ENCODE data around the gene GRAMD1C. TPM values are rescaled to one million over a fixed set of nuclear protein-coding genes. Genes with fewer than 3 reads are reported as not detected.
"Not testable (repeated sequence)": the region's sequence is repeated elsewhere in the genome, so short reads cannot be mapped to it uniquely, and the experiment has no call there.

Gene GRAMD1C
- total RNA-seq, 1 donor from 2014 or later, result 0.13 TPM

GRCh38 chr3:113850391-113850790, 11.8 kb downstream of the GRAMD1C start:
- DNase-seq (ENCODE audit: low read depth), result not testable (repeated sequence)

- no peak for DNase-seq (ENCODE audit: low read depth)
Measured at GRCh38 chr3:113852506-113852905, 13.9 kb downstream of the GRAMD1C start.

GRCh38 chr3:113867506-113867905, 28.9 kb downstream of the GRAMD1C start:
- no peak for DNase-seq (ENCODE audit: low read depth)

GRCh38 chr3:113873293-113873692, 34.7 kb downstream of the GRAMD1C start:
- DNase-seq (ENCODE audit: low read depth), result no peak

GRCh38 chr3:113873814-113874526, 35.4 kb downstream of the GRAMD1C start:
- DNase-seq (ENCODE audit: low read depth), result no peak

GRCh38 chr3:113878403-113878802, 39.8 kb downstream of the GRAMD1C start:
- no peak for DNase-seq (ENCODE audit: low read depth)

GRCh38 chr3:113885050-113885449, 46.5 kb downstream of the GRAMD1C start:
- DNase-seq (ENCODE audit: low read depth), result no peak

- no peak for DNase-seq (ENCODE audit: low read depth)
Measured at GRCh38 chr3:113890256-113890900, 51.8 kb downstream of the GRAMD1C start.

- DNase-seq (ENCODE audit: low read depth), result no peak
Measured at GRCh38 chr3:113894927-113895326, 56.3 kb downstream of the GRAMD1C start.

- no peak for DNase-seq (ENCODE audit: low read depth)
Measured at GRCh38 chr3:113895964-113896363, 57.4 kb downstream of the GRAMD1C start.

- no peak for DNase-seq (ENCODE audit: low read depth)
Measured at GRCh38 chr3:113896930-113897329, 58.3 kb downstream of the GRAMD1C start.

- DNase-seq (ENCODE audit: low read depth), result no peak
Measured at GRCh38 chr3:113897373-113897777, 58.8 kb downstream of the GRAMD1C start.

GRCh38 chr3:113898892-113899291, 60.3 kb downstream of the GRAMD1C start:
- peak; percentile 46 for DNase-seq (ENCODE audit: low read depth)

- DNase-seq (ENCODE audit: low read depth), result no peak
Measured at GRCh38 chr3:113906568-113907140, 68.1 kb downstream of the GRAMD1C start.

- no peak for DNase-seq (ENCODE audit: low read depth)
Measured at GRCh38 chr3:113908133-113908532, 69.5 kb downstream of the GRAMD1C start.

- DNase-seq (ENCODE audit: low read depth), result no peak
Measured at GRCh38 chr3:113910966-113911365, 72.4 kb downstream of the GRAMD1C start.

- DNase-seq (ENCODE audit: low read depth), result peak; percentile 45
Measured at GRCh38 chr3:113912552-113913236, 74.1 kb downstream of the GRAMD1C start.

GRCh38 chr3:113914646-113915045, 76.1 kb downstream of the GRAMD1C start:
- no peak for DNase-seq (ENCODE audit: low read depth)

- DNase-seq (ENCODE audit: low read depth), result no peak
Measured at GRCh38 chr3:113927556-113927955, 89.0 kb downstream of the GRAMD1C start.

GRCh38 chr3:113946831-113947230, 108.2 kb downstream of the GRAMD1C start:
- DNase-seq (ENCODE audit: low read depth), result no peak

GRCh38 chr3:113947372-113948014, 108.9 kb downstream of the GRAMD1C start, which contains the start of gene ZDHHC23:
ZDHHC23 (plus strand) TSS chr3:113948013; CDS start chr3:113948803, 790 bp downstream.
- DNase-seq (ENCODE audit: low read depth), result peak; percentile 33
